Memory B cell (primary cell): ENCODE data around the gene GAN.
"Not testable (repeated sequence)": the region's sequence is repeated elsewhere in the genome, so short reads cannot be mapped to it uniquely, and the experiment has no call there.

ENCODE experiments used
- ATAC-seq: fragments of 150-1000 bp; cut with Tn5 transposase; 2 replicates; pipeline ENCODE4 v1.10.0; 2021; ENCODE audit warnings: low read depth, mild to moderate bottlenecking, moderate library complexity
- DNase-seq, 2 donors: peaks; one replicate each; pipeline ENCODE4 v3.0.0; 2022; ENCODE audit warnings: low spot score in 2 of 2
- H3K27ac Mint-ChIP-seq: one replicate; pipeline ENCODE4 v1.8.0; 2022; ENCODE audit warnings: mild to moderate bottlenecking, moderate library complexity, mixed read lengths
- H3K27me3 Mint-ChIP-seq: one replicate; pipeline ENCODE4 v1.8.0; 2022; ENCODE audit warnings: mixed read lengths
- H3K36me3 Mint-ChIP-seq: one replicate; pipeline ENCODE4 v1.8.0; 2022; ENCODE audit warnings: mild to moderate bottlenecking, mixed read lengths
- H3K4me1 Mint-ChIP-seq: one replicate; pipeline ENCODE4 v1.8.0; 2022; ENCODE audit warnings: mixed read lengths
- H3K4me3 Mint-ChIP-seq: one replicate; pipeline ENCODE4 v1.8.0; 2022; ENCODE audit warnings: mild to moderate bottlenecking, moderate library complexity, mixed read lengths
- H3K9me3 Mint-ChIP-seq: one replicate; pipeline ENCODE4 v1.8.0; 2022; ENCODE audit warnings: mixed read lengths

GAN gene

GRCh38 chr16:81318711-81319110, 3.9 kb downstream of the GAN start:
- Mint-ChIP-seq H3K4me1 (peaks cover 9% of the 10 kb centered on the region), H3K36me3 (no peaks in the 10 kb centered on the region), H3K4me3 (no peak overlapping the region), H3K27ac (no peak overlapping the region), H3K9me3 (no peaks in the 10 kb centered on the region), H3K27me3 (no peaks in the 10 kb centered on the region)
- ATAC-seq: no peak
- no peak for DNase-seq

GRCh38 chr16:81319221-81319912, 4.6 kb downstream of the GAN start:
- Mint-ChIP-seq H3K27ac (no peak overlapping the region), H3K9me3 (no peaks in the 10 kb centered on the region), H3K36me3 (peaks cover 2% of the 10 kb centered on the region), H3K4me1 (peaks cover 6% of the 10 kb centered on the region), H3K4me3 (no peak overlapping the region), H3K27me3 (no peaks in the 10 kb centered on the region)
- DNase-seq: no peak
- ATAC-seq: no peak

GRCh38 chr16:81321039-81321438, 6.3 kb downstream of the GAN start:
- peaks cover 10% of the 10 kb centered on the region for H3K36me3 Mint-ChIP-seq
- peaks cover 7% of the 10 kb centered on the region for H3K4me1 Mint-ChIP-seq
- no peak overlapping the region for H3K27ac Mint-ChIP-seq
- no peak for ATAC-seq
- H3K27me3 Mint-ChIP-seq: no peaks in the 10 kb centered on the region
- DNase-seq: no peak
- H3K9me3 Mint-ChIP-seq: no peaks in the 10 kb centered on the region
- H3K4me3 Mint-ChIP-seq: no peak overlapping the region

GRCh38 chr16:81321536-81321935, 6.8 kb downstream of the GAN start:
- Mint-ChIP-seq H3K36me3 (peaks cover 10% of the 10 kb centered on the region), H3K9me3 (no peaks in the 10 kb centered on the region), H3K4me3 (no peak overlapping the region), H3K27ac (no peak overlapping the region), H3K4me1 (peaks cover 7% of the 10 kb centered on the region), H3K27me3 (no peaks in the 10 kb centered on the region)
- no peak for ATAC-seq
- no peak for DNase-seq

- DNase-seq (no peak), ATAC-seq (no peak)
- Mint-ChIP-seq H3K9me3 (no peaks in the 10 kb centered on the region), H3K4me3 (no peak overlapping the region), H3K36me3 (peaks cover 12% of the 10 kb centered on the region), H3K27me3 (no peaks in the 10 kb centered on the region), H3K4me1 (peaks cover 9% of the 10 kb centered on the region), H3K27ac (no peak overlapping the region)
Measured at GRCh38 chr16:81324808-81325207, 10.0 kb downstream of the GAN start.

- Mint-ChIP-seq H3K27me3 (no peaks in the 10 kb centered on the region), H3K36me3 (peaks cover 12% of the 10 kb centered on the region), H3K27ac (no peak overlapping the region), H3K4me3 (no peak overlapping the region), H3K4me1 (peaks cover 13% of the 10 kb centered on the region), H3K9me3 (no peaks in the 10 kb centered on the region)
- ATAC-seq (no peak), DNase-seq (no peak)
Measured at GRCh38 chr16:81327011-81327410, 12.2 kb downstream of the GAN start.

GRCh38 chr16:81327447-81328196, 12.9 kb downstream of the GAN start:
- no peaks in the 10 kb centered on the region for H3K9me3 Mint-ChIP-seq
- H3K27ac Mint-ChIP-seq: no peak overlapping the region
- no peak overlapping the region for H3K4me3 Mint-ChIP-seq
- no peak for DNase-seq
- H3K36me3 Mint-ChIP-seq: peaks cover 14% of the 10 kb centered on the region
- H3K4me1 Mint-ChIP-seq: peaks cover 13% of the 10 kb centered on the region
- ATAC-seq: no peak
- H3K27me3 Mint-ChIP-seq: no peaks in the 10 kb centered on the region

- ATAC-seq (no peak), DNase-seq (no peak)
- H3K9me3 Mint-ChIP-seq: no peaks in the 10 kb centered on the region
- peaks cover 8% of the 10 kb centered on the region for H3K4me1 Mint-ChIP-seq
- H3K27me3 Mint-ChIP-seq: no peaks in the 10 kb centered on the region
- H3K36me3 Mint-ChIP-seq: peaks cover 13% of the 10 kb centered on the region
- no peak overlapping the region for H3K27ac Mint-ChIP-seq
- no peak overlapping the region for H3K4me3 Mint-ChIP-seq
Measured at GRCh38 chr16:81329947-81330346, 15.2 kb downstream of the GAN start.

- DNase-seq (no peak), ATAC-seq (no peak)
- peaks cover 8% of the 10 kb centered on the region for H3K4me1 Mint-ChIP-seq
- H3K36me3 Mint-ChIP-seq: peaks cover 8% of the 10 kb centered on the region
- H3K27ac Mint-ChIP-seq: no peak overlapping the region
- H3K4me3 Mint-ChIP-seq: no peak overlapping the region
- no peaks in the 10 kb centered on the region for H3K27me3 Mint-ChIP-seq
- H3K9me3 Mint-ChIP-seq: no peaks in the 10 kb centered on the region
Measured at GRCh38 chr16:81333356-81333755, 18.6 kb downstream of the GAN start.

GRCh38 chr16:81335669-81336068, 20.9 kb downstream of the GAN start:
- H3K4me1 Mint-ChIP-seq: peaks cover 2% of the 10 kb centered on the region
- H3K36me3 Mint-ChIP-seq: peaks cover 6% of the 10 kb centered on the region
- DNase-seq: no peak
- ATAC-seq: no peak
- H3K27me3 Mint-ChIP-seq: no peaks in the 10 kb centered on the region
- H3K9me3 Mint-ChIP-seq: no peaks in the 10 kb centered on the region
- H3K4me3 Mint-ChIP-seq: no peak overlapping the region
- H3K27ac Mint-ChIP-seq: no peak overlapping the region

GRCh38 chr16:81337097-81337496, 22.3 kb downstream of the GAN start:
- Mint-ChIP-seq H3K36me3 (peaks cover 8% of the 10 kb centered on the region), H3K4me1 (no peaks in the 10 kb centered on the region), H3K4me3 (no peak overlapping the region), H3K9me3 (peaks cover 2% of the 10 kb centered on the region), H3K27ac (no peak overlapping the region), H3K27me3 (no peaks in the 10 kb centered on the region)
- DNase-seq: no peak
- ATAC-seq: no peak

- not testable (repeated sequence) for ATAC-seq, H3K27ac Mint-ChIP-seq, H3K4me3 Mint-ChIP-seq, H3K27me3 Mint-ChIP-seq, H3K4me1 Mint-ChIP-seq, DNase-seq
- peaks cover 17% of the 10 kb centered on the region for H3K9me3 Mint-ChIP-seq
- H3K36me3 Mint-ChIP-seq: peaks cover 18% of the 10 kb centered on the region
Measured at GRCh38 chr16:81345172-81345571, 30.4 kb downstream of the GAN start.

GRCh38 chr16:81347425-81347824, 32.7 kb downstream of the GAN start:
- no peaks in the 10 kb centered on the region for H3K4me1 Mint-ChIP-seq
- peaks cover 19% of the 10 kb centered on the region for H3K36me3 Mint-ChIP-seq
- DNase-seq (no peak), ATAC-seq (no peak)
- H3K27ac Mint-ChIP-seq: no peak overlapping the region
- no peaks in the 10 kb centered on the region for H3K27me3 Mint-ChIP-seq
- H3K9me3 Mint-ChIP-seq: peaks cover 15% of the 10 kb centered on the region
- no peak overlapping the region for H3K4me3 Mint-ChIP-seq

GRCh38 chr16:81349608-81350305, 35.0 kb downstream of the GAN start:
- H3K9me3 Mint-ChIP-seq: peaks cover 7% of the 10 kb centered on the region
- no peaks in the 10 kb centered on the region for H3K4me1 Mint-ChIP-seq
- no peak for DNase-seq
- ATAC-seq: no peak
- no peak overlapping the region for H3K4me3 Mint-ChIP-seq
- no peak overlapping the region for H3K27ac Mint-ChIP-seq
- peaks cover 23% of the 10 kb centered on the region for H3K36me3 Mint-ChIP-seq
- no peaks in the 10 kb centered on the region for H3K27me3 Mint-ChIP-seq
